HG02840 (cell line): ENCODE results near the gene UXT.
"Not testable (repeated sequence)": the region's sequence is repeated elsewhere in the genome, so short reads cannot be mapped to it uniquely, and the experiment has no call there.

Source experiments
- ATAC-seq: cut with Tn5 transposase; IDR thresholded peaks from one replicate; pipeline ENCODE4 v1.9.1; 2021; ENCODE audit warnings: mild to moderate bottlenecking, moderate library complexity, moderate number of reproducible peaks; ENCODE audit not compliant: unreplicated experiment, low FRiP score

Gene UXT

DNA sequence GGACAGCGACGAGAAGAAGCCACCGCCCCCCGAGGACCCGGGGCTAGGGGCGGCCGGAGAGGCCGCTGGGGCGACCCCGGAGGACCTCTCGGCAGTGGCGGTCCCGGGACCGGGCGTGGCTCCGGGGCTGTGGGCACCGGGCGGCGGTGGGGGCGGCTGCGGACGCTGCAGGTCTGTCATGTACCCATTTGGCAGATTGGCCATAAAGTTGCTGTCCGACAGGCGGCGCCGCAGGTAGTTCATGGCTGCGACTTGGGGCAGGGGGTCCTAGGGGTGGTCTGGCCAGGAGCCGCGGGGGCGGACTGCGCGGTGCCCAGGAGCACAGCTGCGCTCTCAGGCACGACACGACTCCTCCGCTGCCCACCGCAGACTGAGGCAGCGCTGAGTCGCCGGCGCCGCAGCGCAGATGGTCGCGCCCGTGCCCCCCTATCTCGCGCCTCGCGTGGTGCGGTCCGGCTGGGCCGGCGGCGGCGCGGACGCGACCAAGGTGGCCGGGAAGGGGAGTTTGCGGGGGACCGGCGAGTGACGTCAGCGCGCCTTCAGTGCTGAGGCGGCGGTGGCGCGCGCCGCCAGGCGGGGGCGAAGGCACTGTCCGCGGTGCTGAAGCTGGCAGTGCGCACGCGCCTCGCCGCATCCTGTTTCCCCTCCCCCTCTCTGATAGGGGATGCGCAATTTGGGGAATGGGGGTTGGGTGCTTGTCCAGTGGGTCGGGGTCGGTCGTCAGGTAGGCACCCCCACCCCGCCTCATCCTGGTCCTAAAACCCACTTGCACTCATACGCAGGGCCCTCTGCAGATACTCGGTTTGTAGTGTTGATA, 39.3 kb downstream of the UXT start, which contains the start of gene SYN1:
SYN1 (minus strand) TSS at position 372 of the 817 bp plus-strand sequence; CDS start at position 243, 129 bp downstream.
- ATAC-seq = no peak

DNA sequence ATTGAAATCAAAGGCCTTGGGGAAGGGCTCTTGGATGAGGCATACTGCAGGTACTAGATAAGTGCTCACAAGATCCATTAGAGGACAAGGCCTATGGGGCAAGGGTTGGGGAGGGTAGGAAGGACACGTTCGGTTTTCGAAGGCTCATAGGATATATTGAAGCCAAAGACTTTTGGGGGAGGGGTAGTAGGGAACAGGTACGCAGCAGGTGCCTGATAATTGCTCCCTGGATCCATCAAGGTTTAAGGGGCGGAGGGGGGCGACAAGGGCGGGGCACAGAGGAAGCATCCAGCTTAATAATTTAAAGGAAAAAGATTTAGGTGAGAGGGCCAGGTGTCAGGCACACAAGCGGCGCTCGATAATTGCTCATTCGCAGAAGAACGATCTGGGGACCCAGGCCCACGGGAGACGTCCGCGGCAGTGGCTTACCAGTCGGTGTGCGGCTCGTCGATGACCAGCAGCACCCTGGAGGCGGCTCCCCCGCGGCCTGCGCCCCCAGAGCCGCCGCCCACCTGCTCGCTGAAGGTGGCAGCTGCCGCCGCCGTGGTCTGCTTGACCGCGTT, 40.0 kb downstream of the UXT start:
- no peak for ATAC-seq

GRCh38 chrX:47614618-47615017, 44.4 kb downstream of the UXT start:
- no peak for ATAC-seq

- no peak for ATAC-seq
Measured at GRCh38 chrX:47613082-47613481, 45.9 kb downstream of the UXT start.

DNA sequence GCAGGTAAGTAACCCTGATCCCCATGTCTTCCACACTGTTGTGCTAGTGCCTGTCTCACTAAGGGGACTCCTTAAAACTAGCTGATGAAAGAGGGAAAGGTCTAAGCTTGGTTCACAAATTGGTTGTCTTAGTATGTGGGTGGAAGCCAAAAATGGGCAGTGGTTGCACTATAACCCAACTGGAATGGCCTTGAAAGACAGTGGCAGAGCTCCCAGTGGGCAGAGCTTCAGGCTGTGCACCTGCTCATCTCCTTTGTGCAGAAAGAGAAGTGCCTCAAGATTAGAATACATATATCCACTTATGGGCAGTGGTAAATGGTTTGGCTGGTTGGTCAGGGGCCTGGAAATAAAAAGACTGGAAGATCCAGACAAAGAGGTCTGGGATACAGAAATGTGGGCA, 46.6 kb downstream of the UXT start:
- no peak for ATAC-seq

GRCh38 chrX:47611926-47612325, 47.1 kb downstream of the UXT start:
- no peak for ATAC-seq

GRCh38 chrX:47611489-47611888, 47.5 kb downstream of the UXT start:
- ATAC-seq = no peak

DNA sequence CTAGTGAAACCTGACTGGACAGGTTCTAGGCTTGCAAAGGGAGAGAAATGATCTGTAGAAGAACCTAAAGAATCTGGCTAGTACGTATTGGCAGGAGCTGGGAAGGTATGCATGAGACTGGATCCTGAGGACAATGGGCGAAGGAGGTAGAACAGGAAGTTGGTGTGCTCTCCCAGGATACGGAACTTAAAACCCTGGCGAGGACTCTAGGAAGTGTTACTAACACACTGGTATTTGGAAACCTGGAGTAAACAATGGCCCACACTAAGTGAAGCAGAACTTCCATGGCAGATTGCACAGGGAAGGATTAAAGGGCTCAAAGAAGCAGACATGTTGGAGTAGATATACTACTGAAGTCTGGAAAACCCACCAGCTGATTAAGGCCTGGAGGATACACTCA, 48.5 kb downstream of the UXT start:
- no peak for ATAC-seq

- ATAC-seq = no peak
Measured at GRCh38 chrX:47608130-47608810, 50.7 kb downstream of the UXT start.

DNA sequence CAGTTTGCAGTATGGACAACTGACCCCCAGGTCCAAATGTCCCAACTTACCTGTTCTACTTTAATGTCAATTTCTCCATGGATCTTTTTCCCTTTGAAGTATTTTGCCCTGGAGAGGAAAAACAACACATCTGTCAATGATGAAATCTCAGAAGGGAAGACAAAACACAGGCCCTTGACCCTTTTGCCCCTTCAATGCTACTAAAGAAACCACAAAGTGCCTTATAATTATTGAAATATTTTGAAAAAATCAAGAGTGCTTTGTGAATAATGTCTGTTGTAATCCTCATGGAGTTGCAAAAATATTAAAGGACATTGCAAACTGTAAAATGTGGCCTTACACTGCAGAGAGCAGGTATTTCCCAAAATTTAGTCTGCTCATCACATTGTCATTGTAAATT, 51.9 kb downstream of the UXT start:
- ATAC-seq = no peak

GRCh38 chrX:47605024-47605423, 54.0 kb downstream of the UXT start:
- ATAC-seq = no peak

DNA sequence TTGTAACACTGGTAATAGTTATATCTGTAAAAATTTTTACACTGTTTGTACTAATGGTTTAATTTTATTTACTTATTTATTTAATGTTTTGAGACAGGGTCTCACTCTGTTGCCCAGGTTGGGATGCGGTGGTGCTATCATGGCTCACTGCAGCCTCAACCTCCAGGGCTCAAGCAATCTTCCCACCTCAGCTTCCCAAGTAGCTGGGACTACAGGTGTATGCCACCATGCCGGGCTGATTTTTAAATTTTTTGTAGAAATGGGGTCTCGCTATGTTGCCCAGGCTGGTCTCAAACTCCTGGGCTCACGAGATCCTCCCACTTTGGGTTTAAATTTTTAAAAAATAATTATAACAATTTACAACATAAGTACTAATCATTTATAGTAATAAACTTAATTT, 55.9 kb downstream of the UXT start:
- not testable (repeated sequence) for ATAC-seq
